ENCODE results near the gene APC2. TPM values are rescaled to one million over a fixed set of nuclear protein-coding genes. Genes with fewer than 3 reads are reported as not detected.

The APC2 gene
- total and polyA plus RNA-seq, 5 donors from 2014 or later = 0.06 to 0.25 (median 0.07) TPM; not detected in 2

DNA sequence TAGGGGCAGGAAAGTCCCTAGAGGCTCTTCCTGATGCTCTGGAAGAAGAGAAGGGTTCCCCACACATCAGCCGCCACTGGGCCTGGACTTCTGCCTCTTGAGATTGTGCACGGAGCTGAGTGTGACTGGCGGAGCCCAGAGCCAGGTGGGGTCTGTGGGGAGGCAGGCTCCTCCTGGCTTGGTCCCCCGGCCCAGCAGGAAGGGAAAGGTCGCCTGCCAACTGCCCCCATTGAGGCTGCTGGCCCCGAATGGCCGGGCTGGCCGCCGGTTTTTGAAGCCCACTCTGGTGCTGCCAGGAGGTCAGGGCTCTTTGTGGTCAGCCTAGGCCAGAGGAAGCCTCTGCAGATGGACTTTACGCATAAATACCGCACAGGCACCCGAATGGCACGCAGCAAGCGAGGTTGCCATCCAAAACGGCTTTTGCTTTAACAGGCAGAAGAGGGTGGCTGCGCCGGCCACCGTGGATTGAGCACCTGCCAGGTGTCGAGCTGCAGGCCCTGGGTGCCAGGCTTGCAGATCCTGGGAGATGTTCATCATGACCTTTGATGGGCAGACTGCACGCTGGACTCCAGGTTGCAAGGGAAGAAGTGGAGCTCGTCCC is 37.5 kb upstream of the APC2 start:
- H3K36me3 ChIP-seq (ENCODE audit: control insufficient read depth, insufficient read depth, low read length) = peaks cover 25% of the 10 kb centered on the region
- no peak overlapping the region for H3K27ac ChIP-seq (ENCODE audit: insufficient read depth, low read length, poor library complexity, severe bottlenecking)
- ATAC-seq (ENCODE audit: low read depth in 2 of 2) (no peak), DNase-seq (no peak)
- peaks cover 15% of the 10 kb centered on the region for H3K36me3 Mint-ChIP-seq
- H3K9me3 Mint-ChIP-seq = no peaks in the 10 kb centered on the region
- H3K4me3 ChIP-seq (ENCODE audit: low read depth, low read length) = no peak overlapping the region
- H3K4me3 Mint-ChIP-seq = peak overlapping the region in 2 of 4 donors; percentile 71 to 95
- H3K27me3 Mint-ChIP-seq = no peaks in the 10 kb centered on the region
- no peaks in the 10 kb centered on the region for H3K9me3 ChIP-seq (ENCODE audit: control insufficient read depth in 2 of 2, low read length in 2 of 2)
- no peaks in the 10 kb centered on the region for H3K27me3 ChIP-seq (ENCODE audit: control insufficient read depth, insufficient read depth, low read length)
- peaks cover 76% of the 10 kb centered on the region for H3K4me1 ChIP-seq (ENCODE audit: control insufficient read depth, insufficient read depth, low read length, poor library complexity, severe bottlenecking)
- peak overlapping the region in 1 of 3 donors; percentile 62 for H3K27ac Mint-ChIP-seq
- peaks cover 0 to 86% (median 45%) of the 10 kb centered on the region in 4 donors for H3K4me1 Mint-ChIP-seq

DNA sequence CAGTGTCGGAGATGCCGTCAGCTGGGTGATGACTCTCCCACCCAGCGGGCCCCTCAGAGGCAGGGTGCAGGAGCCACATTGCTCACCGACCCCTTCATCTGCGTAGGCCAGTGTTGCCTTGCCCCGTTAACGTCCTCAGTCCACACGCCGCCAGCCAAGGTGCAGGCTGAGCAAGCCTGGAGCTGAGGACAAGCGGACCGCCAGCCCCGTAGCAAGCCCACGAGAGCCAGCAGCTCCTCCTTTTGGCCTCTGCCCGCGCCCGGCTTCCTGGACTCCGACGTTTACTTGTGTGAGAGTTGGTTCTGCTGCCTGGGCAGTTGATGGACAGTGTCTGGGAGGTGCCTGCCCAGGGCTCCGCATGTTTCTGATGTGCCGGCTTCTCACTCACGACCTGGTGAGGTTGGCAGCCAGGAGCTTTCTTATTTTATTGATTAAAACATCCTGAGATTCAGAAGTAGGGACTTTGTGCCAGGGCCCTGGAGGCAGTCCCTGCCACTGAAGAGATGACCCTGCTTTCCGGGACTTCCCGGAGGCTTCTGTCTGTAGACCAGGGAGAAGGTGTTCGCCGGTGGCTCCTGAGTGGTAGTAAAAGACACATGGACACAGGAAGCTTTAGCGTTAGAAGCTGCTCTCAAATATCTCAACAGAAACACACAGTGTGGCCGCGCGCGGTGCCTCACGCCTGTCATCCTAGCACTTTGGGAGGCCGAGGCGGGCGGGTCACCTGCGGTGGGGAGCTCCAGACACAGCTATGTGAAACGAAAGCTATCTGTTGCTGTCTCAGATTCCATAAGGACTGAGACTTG is 36.7 kb upstream of the APC2 start:
- H3K9me3 Mint-ChIP-seq = no peaks in the 10 kb centered on the region
- H3K4me3 Mint-ChIP-seq = peak overlapping the region in 3 of 4 donors; percentile 56 to 79 (median 75)
- H3K27ac Mint-ChIP-seq = peak overlapping the region in 1 of 3 donors; percentile 52
- ATAC-seq (ENCODE audit: low read depth in 2 of 2) = no peak
- peaks cover 76% of the 10 kb centered on the region for H3K4me1 ChIP-seq (ENCODE audit: control insufficient read depth, insufficient read depth, low read length, poor library complexity, severe bottlenecking)
- H3K27me3 Mint-ChIP-seq = no peaks in the 10 kb centered on the region
- H3K36me3 ChIP-seq (ENCODE audit: control insufficient read depth, insufficient read depth, low read length) = peaks cover 32% of the 10 kb centered on the region
- peaks cover 19% of the 10 kb centered on the region for H3K36me3 Mint-ChIP-seq
- no peaks in the 10 kb centered on the region for H3K9me3 ChIP-seq (ENCODE audit: control insufficient read depth in 2 of 2, low read length in 2 of 2)
- H3K4me1 Mint-ChIP-seq = peaks cover 0 to 94% (median 48%) of the 10 kb centered on the region in 4 donors
- no peaks in the 10 kb centered on the region for H3K27me3 ChIP-seq (ENCODE audit: control insufficient read depth, insufficient read depth, low read length)
- no peak for DNase-seq
- H3K27ac ChIP-seq (ENCODE audit: insufficient read depth, low read length, poor library complexity, severe bottlenecking) = no peak overlapping the region
- H3K4me3 ChIP-seq (ENCODE audit: low read depth, low read length) = no peak overlapping the region

DNA sequence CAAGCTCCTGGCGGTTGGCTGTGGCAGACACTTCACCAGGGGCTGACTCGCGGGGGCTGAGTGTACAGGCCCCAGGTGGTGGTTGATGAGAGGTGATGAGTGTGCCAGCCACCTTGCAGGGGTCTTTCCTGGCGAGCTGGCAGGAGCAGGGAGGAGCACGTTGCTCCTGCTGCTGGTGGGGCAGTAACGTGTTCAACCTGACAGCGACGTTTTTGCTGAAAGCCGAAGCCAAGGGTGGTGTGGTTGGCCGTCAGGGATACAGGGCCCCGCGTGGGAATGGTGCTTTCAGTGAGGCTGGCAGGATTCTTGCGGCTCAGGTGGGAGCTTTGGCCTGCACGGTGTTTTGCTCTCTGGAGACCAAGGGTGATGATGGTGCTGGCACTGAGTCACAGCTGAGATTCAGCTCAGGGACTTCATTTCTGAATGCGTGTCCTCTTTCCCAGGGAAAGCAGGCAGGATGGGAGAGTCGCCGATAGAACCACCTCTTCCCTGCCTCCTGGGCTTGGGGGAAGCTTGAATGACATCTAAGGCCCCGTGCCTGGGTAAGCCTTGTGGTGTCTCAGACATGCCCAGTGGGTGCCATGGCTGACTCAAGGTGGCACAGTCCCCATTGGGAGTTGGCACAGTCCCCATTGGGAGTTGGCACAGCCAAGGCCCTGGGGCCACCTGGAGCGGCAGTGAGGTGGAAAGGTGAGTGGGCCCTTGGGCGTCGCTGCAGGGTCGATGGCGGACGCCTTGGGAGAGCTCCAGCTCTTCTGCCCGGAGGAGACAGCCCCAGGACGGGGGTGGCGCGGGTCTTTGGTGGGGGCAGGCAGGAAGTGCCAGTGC is 33.7 kb upstream of the APC2 start:
- H3K4me3 ChIP-seq (ENCODE audit: low read depth, low read length) = peak overlapping the region; percentile 19
- H3K27me3 Mint-ChIP-seq = no peaks in the 10 kb centered on the region
- ATAC-seq (ENCODE audit: low read depth in 2 of 2) = no peak
- peaks cover 25% of the 10 kb centered on the region for H3K36me3 Mint-ChIP-seq
- peaks cover 51% of the 10 kb centered on the region for H3K4me1 ChIP-seq (ENCODE audit: control insufficient read depth, insufficient read depth, low read length, poor library complexity, severe bottlenecking)
- no peaks in the 10 kb centered on the region for H3K27me3 ChIP-seq (ENCODE audit: control insufficient read depth, insufficient read depth, low read length)
- DNase-seq = no peak
- H3K4me3 Mint-ChIP-seq = peak overlapping the region in 1 of 4 donors; percentile 38
- H3K27ac Mint-ChIP-seq = peak overlapping the region in 2 of 3 donors; percentile 25 to 26
- H3K4me1 Mint-ChIP-seq = peaks cover 0 to 75% (median 32%) of the 10 kb centered on the region in 4 donors
- H3K9me3 ChIP-seq (ENCODE audit: control insufficient read depth in 2 of 2, low read length in 2 of 2) = no peaks in the 10 kb centered on the region
- H3K36me3 ChIP-seq (ENCODE audit: control insufficient read depth, insufficient read depth, low read length) = peaks cover 54% of the 10 kb centered on the region
- peaks cover 0 to 2% (median 0%) of the 10 kb centered on the region in 7 donors for H3K9me3 Mint-ChIP-seq
- H3K27ac ChIP-seq (ENCODE audit: insufficient read depth, low read length, poor library complexity, severe bottlenecking) = peak overlapping the region; percentile 30

- peaks cover 59% of the 10 kb centered on the region for H3K36me3 ChIP-seq (ENCODE audit: control insufficient read depth, insufficient read depth, low read length)
- H3K27ac ChIP-seq (ENCODE audit: insufficient read depth, low read length, poor library complexity, severe bottlenecking) = no peak overlapping the region
- DNase-seq = no peak
- Mint-ChIP-seq H3K4me3 (peak overlapping the region in 1 of 4 donors; percentile 56), H3K4me1 (peaks cover 0 to 66% (median 27%) of the 10 kb centered on the region in 4 donors), H3K9me3 (peaks cover 0 to 2% (median 0%) of the 10 kb centered on the region in 7 donors), H3K27ac (peak overlapping the region in 1 of 3 donors; percentile 55), H3K27me3 (no peaks in the 10 kb centered on the region), H3K36me3 (peaks cover 25% of the 10 kb centered on the region)
- no peak overlapping the region for H3K4me3 ChIP-seq (ENCODE audit: low read depth, low read length)
- peaks cover 42% of the 10 kb centered on the region for H3K4me1 ChIP-seq (ENCODE audit: control insufficient read depth, insufficient read depth, low read length, poor library complexity, severe bottlenecking)
- ATAC-seq (ENCODE audit: low read depth in 2 of 2) = no peak
- no peaks in the 10 kb centered on the region for H3K9me3 ChIP-seq (ENCODE audit: control insufficient read depth in 2 of 2, low read length in 2 of 2)
- H3K27me3 ChIP-seq (ENCODE audit: control insufficient read depth, insufficient read depth, low read length) = no peaks in the 10 kb centered on the region
Measured at GRCh38 chr19:1417145-1417544, 32.8 kb upstream of the APC2 start.

- Histone ChIP-seq H3K27ac (ENCODE audit: insufficient read depth, low read length, poor library complexity, severe bottlenecking) (no peak overlapping the region), H3K27me3 (ENCODE audit: control insufficient read depth, insufficient read depth, low read length) (no peaks in the 10 kb centered on the region), H3K4me1 (ENCODE audit: control insufficient read depth, insufficient read depth, low read length, poor library complexity, severe bottlenecking) (peaks cover 34% of the 10 kb centered on the region), H3K9me3 (ENCODE audit: control insufficient read depth in 2 of 2, low read length in 2 of 2) (no peaks in the 10 kb centered on the region), H3K36me3 (ENCODE audit: control insufficient read depth, insufficient read depth, low read length) (peaks cover 59% of the 10 kb centered on the region), H3K4me3 (ENCODE audit: low read depth, low read length) (no peak overlapping the region)
- Mint-ChIP-seq H3K9me3 (peaks cover 0 to 2% (median 0%) of the 10 kb centered on the region in 7 donors), H3K36me3 (peaks cover 32% of the 10 kb centered on the region), H3K4me1 (peaks cover 0 to 58% (median 24%) of the 10 kb centered on the region in 4 donors), H3K27me3 (no peaks in the 10 kb centered on the region), H3K27ac (peak overlapping the region in 1 of 3 donors; percentile 56), H3K4me3 (peak overlapping the region in 1 of 4 donors; percentile 56)
- ATAC-seq (ENCODE audit: low read depth in 2 of 2) (no peak), DNase-seq (no peak)
Measured at GRCh38 chr19:1417681-1418495, 32.0 kb upstream of the APC2 start.

GRCh38 chr19:1418496-1418775 is 31.5 kb upstream of the APC2 start:
- peaks cover 32% of the 10 kb centered on the region for H3K36me3 Mint-ChIP-seq
- H3K4me3 Mint-ChIP-seq = no peak overlapping the region
- H3K27ac Mint-ChIP-seq = no peak overlapping the region
- no peaks in the 10 kb centered on the region for H3K27me3 Mint-ChIP-seq
- no peak for ATAC-seq (ENCODE audit: low read depth in 2 of 2)
- H3K27ac ChIP-seq (ENCODE audit: insufficient read depth, low read length, poor library complexity, severe bottlenecking) = no peak overlapping the region
- H3K4me1 ChIP-seq (ENCODE audit: control insufficient read depth, insufficient read depth, low read length, poor library complexity, severe bottlenecking) = peaks cover 29% of the 10 kb centered on the region
- no peaks in the 10 kb centered on the region for H3K27me3 ChIP-seq (ENCODE audit: control insufficient read depth, insufficient read depth, low read length)
- DNase-seq = no peak
- H3K4me1 Mint-ChIP-seq = peaks cover 0 to 53% (median 23%) of the 10 kb centered on the region in 4 donors
- peaks cover 0 to 2% (median 0%) of the 10 kb centered on the region in 7 donors for H3K9me3 Mint-ChIP-seq
- H3K9me3 ChIP-seq (ENCODE audit: control insufficient read depth in 2 of 2, low read length in 2 of 2) = no peaks in the 10 kb centered on the region
- H3K4me3 ChIP-seq (ENCODE audit: low read depth, low read length) = no peak overlapping the region
- H3K36me3 ChIP-seq (ENCODE audit: control insufficient read depth, insufficient read depth, low read length) = peaks cover 60% of the 10 kb centered on the region
